SJSA1 (cell line): ENCODE measurements around the gene PIWIL1. TPM values are rescaled to one million over a fixed set of nuclear protein-coding genes. Genes with fewer than 3 reads are reported as not detected.
A peak's percentile ranks its signal among the peaks of the same experiment; 100 is the strongest.

ENCODE experiments used
- DNase-seq, 2 experiments: peaks; one replicate each; pipeline ENCODE4 v3.0.0-alpha.2; 2015 to 2020; ENCODE audit warnings: low spot score in 2 of 2, low read depth in 1 of 2
- H3K27ac ChIP-seq: fragments of 250-450 bp; sonication (Bioruptor Pico); 2 replicates; pipeline ENCODE4 v1.5.1; 2020; ENCODE audit warnings: mild to moderate bottlenecking, moderate library complexity
- H3K27me3 ChIP-seq: fragments of 250-450 bp; sonication (Bioruptor Pico); replicated peaks from 2 replicates; pipeline ENCODE4 v1.5.1; 2020; ENCODE audit warnings: mild to moderate bottlenecking, moderate library complexity
- H3K36me3 ChIP-seq: fragments of 250-450 bp; sonication (Bioruptor Pico); 2 replicates; pipeline ENCODE4 v1.5.1; 2020; ENCODE audit warnings: mild to moderate bottlenecking
- H3K4me1 ChIP-seq: fragments of 250-450 bp; sonication (Bioruptor Pico); replicated peaks from 2 replicates; pipeline ENCODE4 v1.6.1; 2021; ENCODE audit warnings: mild to moderate bottlenecking
- H3K4me3 ChIP-seq: fragments of 250-450 bp; sonication (Bioruptor Pico); 2 replicates; pipeline ENCODE4 v1.5.1; 2020; ENCODE audit warnings: mild to moderate bottlenecking
- H3K9me3 ChIP-seq: fragments of 250-450 bp; sonication (Bioruptor Pico); replicated peaks from 2 replicates; pipeline ENCODE4 v1.5.1; 2020; ENCODE audit warnings: mild to moderate bottlenecking
- total RNA-seq: library from RNA; depleted of rRNA; stranded (reverse); fragments of >200 nt; shearing (Covaris generic); gene quantifications from 2 replicates; pipeline ENCODE4 v1.2.3, GENCODE V29; 2014

Gene PIWIL1
- total RNA-seq, 1 experiment from 2014 or later: not detected

- Histone ChIP-seq H3K4me3 (no peak overlapping the region), H3K36me3 (no peaks in the 10 kb centered on the region), H3K27ac (no peak overlapping the region), H3K9me3 (peaks cover 3% of the 10 kb centered on the region; the same call in 1 of the 2 replicates), H3K4me1 (no peaks in the 10 kb centered on the region), H3K27me3 (no peaks in the 10 kb centered on the region)
- no peak for DNase-seq
Observed at GRCh38 chr12:130320536-130320935, 17.2 kb upstream of the PIWIL1 start.

- no peaks in the 10 kb centered on the region for H3K27me3 ChIP-seq
- no peak overlapping the region for H3K27ac ChIP-seq
- H3K4me1 ChIP-seq: no peaks in the 10 kb centered on the region
- H3K36me3 ChIP-seq: no peaks in the 10 kb centered on the region
- H3K4me3 ChIP-seq: no peak overlapping the region
- DNase-seq: no peak
- H3K9me3 ChIP-seq: peaks cover 3% of the 10 kb centered on the region; the same call in 1 of the 2 replicates
Observed at GRCh38 chr12:130322263-130322662, 15.4 kb upstream of the PIWIL1 start.

GRCh38 chr12:130330685-130331084 is 7.0 kb upstream of the PIWIL1 start:
- DNase-seq: no peak
- H3K36me3 ChIP-seq: no peaks in the 10 kb centered on the region
- H3K27ac ChIP-seq: no peak overlapping the region
- H3K9me3 ChIP-seq: no peaks in the 10 kb centered on the region
- H3K4me1 ChIP-seq: no peaks in the 10 kb centered on the region
- H3K4me3 ChIP-seq: no peak overlapping the region
- no peaks in the 10 kb centered on the region for H3K27me3 ChIP-seq

- Histone ChIP-seq H3K9me3 (no peaks in the 10 kb centered on the region), H3K4me1 (no peaks in the 10 kb centered on the region), H3K36me3 (no peaks in the 10 kb centered on the region), H3K4me3 (no peak overlapping the region), H3K27me3 (no peaks in the 10 kb centered on the region), H3K27ac (no peak overlapping the region)
- no peak for DNase-seq
Observed at GRCh38 chr12:130331146-130331545, 6.5 kb upstream of the PIWIL1 start.

DNA sequence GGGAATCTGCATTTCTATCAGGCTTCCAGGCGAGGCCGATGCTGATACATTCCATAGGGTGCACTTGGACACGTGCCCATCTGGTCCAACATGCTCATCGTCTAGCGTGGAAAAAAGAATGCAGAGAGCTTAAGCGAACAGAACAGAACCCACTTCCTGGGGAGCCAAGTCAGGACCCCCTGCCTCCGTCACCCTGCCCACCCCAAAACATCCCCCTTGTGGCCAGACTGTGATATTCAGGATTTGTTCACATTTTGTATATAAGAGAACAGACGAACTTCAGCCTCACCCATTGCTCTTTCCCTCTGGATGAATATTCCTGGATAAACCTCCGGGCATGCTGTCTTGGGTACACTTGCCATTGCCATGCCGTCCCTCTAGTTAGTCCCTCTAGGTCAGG is 4.3 kb upstream of the PIWIL1 start:
- no peak for DNase-seq
- no peak overlapping the region for H3K27ac ChIP-seq
- H3K36me3 ChIP-seq: no peaks in the 10 kb centered on the region
- H3K9me3 ChIP-seq: no peaks in the 10 kb centered on the region
- H3K27me3 ChIP-seq: no peaks in the 10 kb centered on the region
- H3K4me1 ChIP-seq: no peaks in the 10 kb centered on the region
- no peak overlapping the region for H3K4me3 ChIP-seq

DNA sequence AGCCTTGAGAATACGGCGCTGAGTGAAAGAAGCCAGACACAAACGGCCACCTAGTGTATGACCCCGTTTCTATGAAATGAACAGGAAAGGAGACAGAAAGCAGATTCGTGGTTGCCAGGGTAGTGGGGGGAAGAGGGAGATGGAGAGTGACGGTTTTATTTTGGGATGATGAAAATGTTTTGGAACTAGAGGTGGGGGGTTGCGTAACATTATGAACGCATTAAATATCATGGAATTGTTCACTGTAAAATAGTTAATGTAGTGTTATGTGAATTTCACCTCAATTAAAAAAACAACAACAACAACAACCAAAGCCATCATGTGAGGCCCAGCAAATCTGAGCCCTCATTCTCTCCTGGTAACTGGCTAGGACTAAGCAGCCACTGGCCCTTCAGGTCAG is 3.3 kb upstream of the PIWIL1 start:
- H3K27ac ChIP-seq: no peak overlapping the region
- no peaks in the 10 kb centered on the region for H3K9me3 ChIP-seq
- no peaks in the 10 kb centered on the region for H3K36me3 ChIP-seq
- H3K27me3 ChIP-seq: no peaks in the 10 kb centered on the region
- no peak for DNase-seq
- no peak overlapping the region for H3K4me3 ChIP-seq
- no peaks in the 10 kb centered on the region for H3K4me1 ChIP-seq

- Histone ChIP-seq H3K9me3 (no peaks in the 10 kb centered on the region), H3K36me3 (no peaks in the 10 kb centered on the region), H3K4me1 (no peaks in the 10 kb centered on the region), H3K27ac (no peak overlapping the region), H3K4me3 (no peak overlapping the region), H3K27me3 (no peaks in the 10 kb centered on the region)
- DNase-seq: no peak
Observed at GRCh38 chr12:130334937-130335336, 2.8 kb upstream of the PIWIL1 start.

DNA sequence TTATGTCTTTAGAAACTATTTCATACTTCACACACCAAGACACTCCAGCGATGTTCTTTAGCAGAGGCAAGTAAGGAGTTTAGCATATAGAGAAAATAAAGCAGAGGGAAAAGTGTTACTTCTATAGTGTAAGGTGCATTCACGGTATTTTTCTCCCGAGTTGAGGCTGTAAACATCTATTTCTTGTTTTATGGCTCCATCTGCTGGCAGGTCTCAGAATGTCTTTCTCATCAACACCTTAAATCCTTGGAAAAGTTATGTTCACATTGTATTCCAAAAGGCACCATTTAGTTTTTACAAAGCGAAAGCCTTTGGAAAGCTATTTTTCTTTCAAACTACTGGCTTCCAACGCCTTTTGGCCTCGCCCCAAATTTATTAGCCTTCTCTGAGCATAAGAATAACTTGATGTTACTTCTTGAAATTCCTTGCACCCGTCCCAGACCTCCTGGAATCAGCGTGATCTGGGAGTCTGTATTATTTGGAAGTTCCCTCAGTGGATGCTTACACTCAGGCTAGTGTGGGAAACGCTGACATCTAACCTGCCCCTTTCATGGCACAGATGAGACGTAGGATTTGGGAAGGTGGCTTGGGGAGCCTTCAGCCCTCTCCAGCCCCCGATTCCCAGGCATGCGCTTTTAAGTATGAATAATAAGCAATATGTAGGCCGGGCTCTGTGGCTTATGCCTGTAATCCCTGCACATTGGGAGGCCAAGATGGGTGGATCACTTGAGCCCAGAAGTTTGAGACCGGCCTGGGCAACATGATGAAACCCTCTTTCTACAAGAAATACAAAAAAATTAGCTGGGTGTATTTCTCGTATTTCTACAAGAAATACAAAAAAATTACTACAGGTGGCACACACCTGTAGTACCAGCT is 1.9 kb upstream of the PIWIL1 start:
- H3K9me3 ChIP-seq: no peaks in the 10 kb centered on the region
- DNase-seq: peak in 1 of 2 experiments; percentile 2
- H3K36me3 ChIP-seq: no peaks in the 10 kb centered on the region
- H3K4me1 ChIP-seq: no peaks in the 10 kb centered on the region
- no peaks in the 10 kb centered on the region for H3K27me3 ChIP-seq
- H3K4me3 ChIP-seq: no peak overlapping the region
- H3K27ac ChIP-seq: no peak overlapping the region

DNA sequence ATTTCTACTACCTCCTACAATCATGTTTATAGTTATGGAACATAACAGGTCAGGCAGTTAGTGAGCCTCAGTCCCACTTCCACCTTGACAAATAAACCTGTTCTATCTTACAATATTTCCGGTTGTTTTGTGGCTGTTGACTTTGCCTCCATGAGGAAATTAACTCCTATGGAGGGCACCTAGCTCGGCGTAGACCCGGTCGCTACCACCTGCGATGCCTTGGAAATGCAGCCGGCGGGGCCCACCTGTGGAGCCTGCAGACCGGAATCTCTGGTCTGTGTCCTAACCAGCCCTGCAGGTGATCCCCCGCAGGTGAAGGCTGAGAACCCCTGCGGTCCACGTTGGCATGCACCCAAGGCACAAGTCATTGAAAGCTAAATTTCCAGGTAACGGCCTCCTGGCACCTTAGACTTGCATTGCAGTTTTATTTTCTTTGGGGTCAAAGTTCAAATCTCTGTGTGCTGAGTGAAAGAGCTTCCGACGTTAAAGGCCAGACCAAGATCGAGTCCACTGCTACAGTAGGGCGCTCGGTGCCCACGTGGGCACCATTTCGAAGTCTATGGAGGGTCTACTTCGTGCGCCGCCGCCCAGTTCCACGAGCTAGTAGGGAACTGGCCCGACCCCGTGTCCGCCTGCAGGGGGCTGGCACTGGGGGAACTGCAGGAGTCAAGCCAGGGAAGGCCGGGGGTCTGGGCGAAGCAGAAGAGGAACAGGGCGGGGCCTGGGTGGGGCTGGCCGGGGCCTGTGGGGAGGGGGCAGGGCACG is 782 bp upstream of the PIWIL1 start:
- H3K4me1 ChIP-seq: no peaks in the 10 kb centered on the region
- H3K4me3 ChIP-seq: no peak overlapping the region
- H3K9me3 ChIP-seq: 0 out of 2 replicates have a peak, but pooled peaks cover 4% of the 10 kb centered on the region
- H3K27me3 ChIP-seq: no peaks in the 10 kb centered on the region
- no peak overlapping the region for H3K27ac ChIP-seq
- H3K36me3 ChIP-seq: no peaks in the 10 kb centered on the region
- no peak for DNase-seq

DNA sequence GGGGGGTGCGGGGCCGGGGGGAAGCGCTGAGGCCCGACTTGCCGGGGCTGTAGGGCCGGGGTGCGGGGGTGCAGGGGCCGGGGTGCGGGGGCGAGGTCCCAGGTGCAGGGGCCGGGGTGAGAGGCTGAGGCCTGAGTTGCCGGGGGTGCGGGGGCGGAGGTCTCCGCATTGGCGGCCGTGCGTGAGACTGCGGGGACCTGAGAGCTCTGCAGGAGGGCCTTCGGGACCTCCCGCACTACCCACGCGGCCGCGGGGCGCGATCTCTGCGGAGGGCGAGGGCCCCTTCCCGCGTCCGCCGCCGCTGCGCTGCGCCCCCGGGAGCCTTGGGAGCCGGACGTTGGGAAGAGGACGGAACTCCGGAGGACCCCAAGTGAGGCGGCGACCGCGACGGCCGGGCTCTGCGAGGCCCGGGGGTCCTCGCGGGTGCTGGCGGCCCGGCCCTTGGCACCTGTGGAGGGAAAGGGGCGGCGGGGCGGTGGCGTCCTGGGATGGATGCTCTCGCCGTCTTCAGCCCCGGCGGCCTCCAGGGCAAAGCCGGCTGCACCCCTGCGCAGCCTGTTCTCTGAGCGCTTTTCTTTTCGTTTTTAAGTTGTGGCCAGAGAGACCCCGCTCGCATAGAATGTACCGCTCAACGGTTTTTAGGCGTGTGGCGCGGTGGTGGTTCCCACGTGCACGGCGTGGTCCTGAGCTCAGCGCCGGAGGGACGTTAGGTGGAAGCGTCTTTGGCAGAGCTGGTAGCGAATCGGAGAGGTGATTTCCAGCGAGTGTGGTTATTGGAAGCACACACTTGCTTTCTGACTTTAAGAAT is 1.3 kb downstream of the PIWIL1 start:
- no peaks in the 10 kb centered on the region for H3K36me3 ChIP-seq
- peaks cover 4% of the 10 kb centered on the region; the same call in 1 of the 2 replicates for H3K9me3 ChIP-seq
- H3K4me3 ChIP-seq: no peak overlapping the region
- H3K27ac ChIP-seq: no peak overlapping the region
- DNase-seq: no peak
- no peaks in the 10 kb centered on the region for H3K27me3 ChIP-seq
- no peaks in the 10 kb centered on the region for H3K4me1 ChIP-seq

GRCh38 chr12:130339951-130340350 is 2.3 kb downstream of the PIWIL1 start:
- H3K4me3 ChIP-seq: no peak overlapping the region
- no peak for DNase-seq
- H3K27ac ChIP-seq: no peak overlapping the region
- no peaks in the 10 kb centered on the region for H3K36me3 ChIP-seq
- no peaks in the 10 kb centered on the region for H3K4me1 ChIP-seq
- H3K27me3 ChIP-seq: no peaks in the 10 kb centered on the region
- peaks cover 4% of the 10 kb centered on the region; the same call in 1 of the 2 replicates for H3K9me3 ChIP-seq

GRCh38 chr12:130342442-130342841 is 4.8 kb downstream of the PIWIL1 start:
- no peak for DNase-seq
- no peaks in the 10 kb centered on the region for H3K4me1 ChIP-seq
- peaks cover 4% of the 10 kb centered on the region; the same call in 1 of the 2 replicates for H3K9me3 ChIP-seq
- H3K36me3 ChIP-seq: no peaks in the 10 kb centered on the region
- no peak overlapping the region for H3K4me3 ChIP-seq
- H3K27me3 ChIP-seq: no peaks in the 10 kb centered on the region
- H3K27ac ChIP-seq: no peak overlapping the region

GRCh38 chr12:130342842-130343241 is 5.2 kb downstream of the PIWIL1 start:
- no peak for DNase-seq
- H3K4me3 ChIP-seq: no peak overlapping the region
- H3K27me3 ChIP-seq: no peaks in the 10 kb centered on the region
- H3K36me3 ChIP-seq: no peaks in the 10 kb centered on the region
- peaks cover 4% of the 10 kb centered on the region; the same call in 1 of the 2 replicates for H3K9me3 ChIP-seq
- H3K27ac ChIP-seq: no peak overlapping the region
- H3K4me1 ChIP-seq: no peaks in the 10 kb centered on the region
